Progenitor cell of endocrine pancreas (in vitro differentiated cells): ENCODE measurements around the gene FAF1. TPM values are rescaled to one million over a fixed set of nuclear protein-coding genes. Genes with fewer than 3 reads are reported as not detected.

Experiments used
- DNase-seq: peaks from one replicate; pipeline ENCODE4 v3.0.0; 2021; ENCODE audit warnings: low spot score; ENCODE audit not compliant: unreplicated experiment
- H3K27ac Mint-ChIP-seq: 2 replicates; pipeline ENCODE4 v1.8.0; 2021; ENCODE audit warnings: mild to moderate bottlenecking, moderate library complexity, mixed read lengths
- H3K27me3 Mint-ChIP-seq: 2 replicates; pipeline ENCODE4 v1.8.0; 2021; ENCODE audit warnings: mixed read lengths
- H3K36me3 Mint-ChIP-seq: 2 replicates; pipeline ENCODE4 v1.8.0; 2022; ENCODE audit warnings: mixed read lengths; ENCODE audit not compliant: insufficient read depth
- H3K4me1 Mint-ChIP-seq: 2 replicates; pipeline ENCODE4 v1.8.0; 2021; ENCODE audit warnings: low read depth, mixed read lengths
- H3K4me3 Mint-ChIP-seq: 2 replicates; pipeline ENCODE4 v1.8.0; 2021; ENCODE audit warnings: low read depth, mild to moderate bottlenecking, moderate library complexity, mixed read lengths
- H3K9me3 Mint-ChIP-seq: 2 replicates; pipeline ENCODE4 v1.8.0; 2021; ENCODE audit warnings: low read depth, mixed read lengths
- total RNA-seq: library from RNA; stranded (reverse); gene quantifications from 2 replicates; pipeline ENCODE4 v1.2.1, GENCODE V29; 2021
- TF ChIP-seq, protein P1 (sequence below): fragments of 200-600 bp; sonication (generic); IDR thresholded peaks from one replicate; pipeline ENCODE4 v1.5.0; 2021; ENCODE audit warnings: antibody characterized with exemption, mild to moderate bottlenecking; ENCODE audit not compliant: unreplicated experiment

FAF1 gene
- total RNA-seq, 1 donor from 2014 or later, result 49.0 TPM

DNA sequence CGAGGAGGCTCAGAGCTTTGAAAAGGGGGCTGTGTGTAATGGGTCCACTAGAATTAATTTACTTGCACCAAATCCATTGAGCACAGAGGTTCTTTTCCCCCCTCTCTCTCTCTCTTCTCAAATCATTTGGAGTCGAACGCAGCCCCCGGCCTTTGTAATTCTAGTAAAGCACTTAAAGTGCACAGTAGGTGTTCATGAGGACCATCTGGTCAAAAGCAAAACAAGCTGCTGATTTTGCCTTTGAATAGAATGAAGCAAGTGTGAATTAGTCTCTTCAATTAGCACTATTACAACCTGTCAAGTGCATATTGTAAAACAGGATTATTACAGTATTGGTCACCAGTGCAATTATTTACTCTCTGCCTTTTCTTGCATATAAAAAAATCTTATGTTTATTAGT, 259.9 kb downstream of the FAF1 start:
- TF ChIP-seq, protein P1, sequence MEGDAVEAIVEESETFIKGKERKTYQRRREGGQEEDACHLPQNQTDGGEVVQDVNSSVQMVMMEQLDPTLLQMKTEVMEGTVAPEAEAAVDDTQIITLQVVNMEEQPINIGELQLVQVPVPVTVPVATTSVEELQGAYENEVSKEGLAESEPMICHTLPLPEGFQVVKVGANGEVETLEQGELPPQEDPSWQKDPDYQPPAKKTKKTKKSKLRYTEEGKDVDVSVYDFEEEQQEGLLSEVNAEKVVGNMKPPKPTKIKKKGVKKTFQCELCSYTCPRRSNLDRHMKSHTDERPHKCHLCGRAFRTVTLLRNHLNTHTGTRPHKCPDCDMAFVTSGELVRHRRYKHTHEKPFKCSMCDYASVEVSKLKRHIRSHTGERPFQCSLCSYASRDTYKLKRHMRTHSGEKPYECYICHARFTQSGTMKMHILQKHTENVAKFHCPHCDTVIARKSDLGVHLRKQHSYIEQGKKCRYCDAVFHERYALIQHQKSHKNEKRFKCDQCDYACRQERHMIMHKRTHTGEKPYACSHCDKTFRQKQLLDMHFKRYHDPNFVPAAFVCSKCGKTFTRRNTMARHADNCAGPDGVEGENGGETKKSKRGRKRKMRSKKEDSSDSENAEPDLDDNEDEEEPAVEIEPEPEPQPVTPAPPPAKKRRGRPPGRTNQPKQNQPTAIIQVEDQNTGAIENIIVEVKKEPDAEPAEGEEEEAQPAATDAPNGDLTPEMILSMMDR, result no peak
- no peak for DNase-seq
- Mint-ChIP-seq H3K4me3 (no peak overlapping the region), H3K27ac (no peak overlapping the region), H3K9me3 (no peaks in the 10 kb centered on the region), H3K36me3 (no peaks in the 10 kb centered on the region), H3K27me3 (no peaks in the 10 kb centered on the region), H3K4me1 (peaks cover 10% of the 10 kb centered on the region)

DNA sequence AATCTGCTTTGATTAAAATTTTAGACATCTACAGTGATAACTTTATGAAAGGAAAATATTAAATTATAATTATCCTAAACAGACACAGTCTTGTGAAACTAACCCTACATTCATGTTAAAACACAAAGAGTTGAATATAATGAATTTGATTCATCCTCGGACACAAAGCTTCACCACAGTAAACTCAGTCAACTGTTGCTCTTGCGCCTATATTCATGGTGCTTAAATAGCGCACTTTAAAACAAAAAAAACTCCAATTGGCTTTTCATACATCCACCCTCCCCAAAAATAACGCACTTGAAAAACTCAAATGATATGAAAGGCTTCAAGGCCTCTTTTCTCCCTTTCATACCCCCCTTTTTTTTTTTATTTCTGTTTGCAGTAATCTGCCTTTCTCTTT, 260.3 kb downstream of the FAF1 start:
- DNase-seq, result no peak
- Mint-ChIP-seq H3K27ac (no peak overlapping the region), H3K4me3 (no peak overlapping the region), H3K9me3 (no peaks in the 10 kb centered on the region), H3K4me1 (peaks cover 10% of the 10 kb centered on the region), H3K36me3 (no peaks in the 10 kb centered on the region), H3K27me3 (no peaks in the 10 kb centered on the region)
- TF ChIP-seq, protein P1, result no peak

DNA sequence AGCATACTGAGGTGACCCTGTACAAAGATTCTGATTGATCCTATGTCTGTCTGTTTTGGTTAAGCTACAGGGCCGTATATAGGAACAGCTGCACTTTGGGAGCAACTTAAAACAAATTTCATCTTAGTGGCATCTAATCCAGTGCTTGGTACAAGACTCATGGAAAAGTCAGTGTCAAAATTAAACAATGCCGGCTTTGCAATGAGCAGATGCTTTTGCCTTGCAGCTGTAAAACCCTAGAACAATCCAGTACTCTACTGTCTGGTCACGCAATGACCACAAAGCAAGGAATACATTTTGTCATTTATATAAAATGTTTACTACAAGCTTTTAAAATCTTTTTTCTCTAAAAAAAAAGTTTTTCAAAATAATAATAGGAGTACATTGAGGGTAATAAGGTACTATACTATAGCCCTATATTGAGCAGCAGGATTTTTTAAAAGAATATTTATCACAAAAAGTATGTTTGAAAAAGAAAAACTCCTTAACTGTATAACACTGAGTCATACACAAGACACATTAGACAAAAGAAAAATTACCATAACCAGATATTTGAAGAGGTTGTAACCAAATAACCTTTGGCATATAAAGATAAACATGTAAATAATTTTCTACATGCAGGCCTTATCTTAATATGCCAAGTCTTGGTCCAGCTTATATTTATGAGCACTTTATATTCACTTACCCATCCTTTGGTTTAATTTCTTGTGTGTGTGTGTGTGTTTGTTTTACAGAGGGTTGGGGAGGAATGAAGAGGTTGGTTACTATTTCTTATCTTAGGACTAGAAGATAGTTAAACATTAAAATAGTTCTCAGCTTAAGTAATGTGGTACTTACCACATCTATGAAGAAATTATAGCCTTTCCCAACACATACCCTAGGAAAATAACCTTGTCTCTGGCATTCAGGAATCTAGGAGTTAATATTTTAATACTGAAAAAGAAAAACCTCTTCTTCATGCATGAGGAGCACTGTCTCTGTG, 262.3 kb downstream of the FAF1 start:
- TF ChIP-seq, protein P1, result no peak
- H3K27ac Mint-ChIP-seq, result no peak overlapping the region
- DNase-seq, result no peak
- H3K4me1 Mint-ChIP-seq, result peaks cover 8% of the 10 kb centered on the region
- H3K27me3 Mint-ChIP-seq, result no peaks in the 10 kb centered on the region
- no peak overlapping the region for H3K4me3 Mint-ChIP-seq
- no peaks in the 10 kb centered on the region for H3K9me3 Mint-ChIP-seq
- no peaks in the 10 kb centered on the region for H3K36me3 Mint-ChIP-seq

DNA sequence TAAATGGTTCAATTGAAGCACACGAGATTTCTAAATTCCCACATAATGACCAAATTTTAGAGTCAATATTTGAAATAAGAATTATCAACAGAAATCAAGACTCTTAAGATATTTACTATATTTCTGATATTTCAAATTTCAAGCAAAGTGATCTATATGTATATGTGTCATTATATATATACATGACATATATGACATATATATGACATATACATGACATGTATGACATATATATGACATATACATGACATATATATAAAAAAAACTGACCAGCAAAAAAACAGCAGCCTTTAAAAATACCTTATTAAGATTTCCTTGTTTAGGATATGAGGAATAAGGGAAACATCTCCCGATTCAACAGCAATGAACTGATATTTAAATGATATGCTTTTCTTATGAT, 266.2 kb downstream of the FAF1 start:
- no peak overlapping the region for H3K4me3 Mint-ChIP-seq

DNA sequence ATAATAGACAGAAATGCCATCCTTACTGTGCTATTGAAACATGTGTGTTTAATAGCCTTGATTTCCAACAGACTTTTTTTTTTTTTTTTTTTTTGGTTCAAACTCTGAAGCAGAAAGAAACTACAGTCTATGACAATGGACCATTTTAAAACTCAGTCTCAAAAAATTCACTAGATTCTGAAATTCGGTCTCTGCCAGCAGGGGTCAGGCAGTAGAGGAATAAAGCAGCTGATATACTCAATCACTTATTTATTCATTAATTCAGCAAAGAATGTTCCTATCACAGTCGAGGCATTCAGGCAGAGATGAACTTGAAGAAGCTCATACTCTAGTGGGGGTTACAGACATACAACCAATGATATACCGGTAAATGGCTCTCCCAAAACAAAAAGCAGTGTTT, 275.9 kb downstream of the FAF1 start:
- TF ChIP-seq, protein P1, result no peak
- Mint-ChIP-seq H3K4me3 (no peak overlapping the region), H3K9me3 (no peaks in the 10 kb centered on the region), H3K4me1 (no peaks in the 10 kb centered on the region), H3K36me3 (peaks cover 2% of the 10 kb centered on the region), H3K27ac (no peak overlapping the region), H3K27me3 (no peaks in the 10 kb centered on the region)
- no peak for DNase-seq

More for the DNA sequence above, 266.2 kb downstream of the FAF1 start:
- H3K36me3 Mint-ChIP-seq, result peaks cover 5% of the 10 kb centered on the region
- no peaks in the 10 kb centered on the region for H3K9me3 Mint-ChIP-seq
- no peaks in the 10 kb centered on the region for H3K27me3 Mint-ChIP-seq
- TF ChIP-seq, protein P1, result no peak
- peaks cover 8% of the 10 kb centered on the region for H3K4me1 Mint-ChIP-seq
- H3K27ac Mint-ChIP-seq, result no peak overlapping the region
- no peak for DNase-seq
